Measurements from ENCODE around the gene RANBP17.

Gene RANBP17

DNA sequence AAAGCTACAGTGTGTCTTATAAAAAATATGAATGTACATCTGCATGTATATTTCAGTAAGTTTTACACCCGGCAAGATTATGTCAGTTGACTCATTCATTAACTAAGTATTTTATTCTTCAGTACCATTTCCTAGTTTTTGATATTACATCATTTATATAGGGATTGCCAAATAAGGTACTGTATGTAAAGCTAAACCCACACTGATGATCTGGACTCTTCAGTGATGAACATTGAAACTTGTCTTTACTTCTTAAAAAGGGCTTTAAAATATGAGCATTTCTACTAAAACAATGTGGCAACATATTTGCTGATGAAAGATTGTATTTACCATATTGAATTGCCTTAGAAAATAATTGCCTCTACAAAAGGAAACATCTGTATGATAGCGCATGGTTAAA lies 295.5 kb downstream of the RANBP17 start:
- H3K9ac ChIP-seq (ENCODE audit: low read length), result no peak overlapping the region
- H4K20me1 ChIP-seq (ENCODE audit: insufficient read depth, low read length), result no peaks in the 10 kb centered on the region
- no peaks in the 10 kb centered on the region for H3K79me2 ChIP-seq (ENCODE audit: low read length)
- no peak overlapping the region for H3K4me3 ChIP-seq (ENCODE audit: low read length)
- TF ChIP-seq EZH2phosphoT487 (IDR thresholded peaks at IDR 0.05; ENCODE audit: low read depth), result no peak
- TF ChIP-seq, protein P1, sequence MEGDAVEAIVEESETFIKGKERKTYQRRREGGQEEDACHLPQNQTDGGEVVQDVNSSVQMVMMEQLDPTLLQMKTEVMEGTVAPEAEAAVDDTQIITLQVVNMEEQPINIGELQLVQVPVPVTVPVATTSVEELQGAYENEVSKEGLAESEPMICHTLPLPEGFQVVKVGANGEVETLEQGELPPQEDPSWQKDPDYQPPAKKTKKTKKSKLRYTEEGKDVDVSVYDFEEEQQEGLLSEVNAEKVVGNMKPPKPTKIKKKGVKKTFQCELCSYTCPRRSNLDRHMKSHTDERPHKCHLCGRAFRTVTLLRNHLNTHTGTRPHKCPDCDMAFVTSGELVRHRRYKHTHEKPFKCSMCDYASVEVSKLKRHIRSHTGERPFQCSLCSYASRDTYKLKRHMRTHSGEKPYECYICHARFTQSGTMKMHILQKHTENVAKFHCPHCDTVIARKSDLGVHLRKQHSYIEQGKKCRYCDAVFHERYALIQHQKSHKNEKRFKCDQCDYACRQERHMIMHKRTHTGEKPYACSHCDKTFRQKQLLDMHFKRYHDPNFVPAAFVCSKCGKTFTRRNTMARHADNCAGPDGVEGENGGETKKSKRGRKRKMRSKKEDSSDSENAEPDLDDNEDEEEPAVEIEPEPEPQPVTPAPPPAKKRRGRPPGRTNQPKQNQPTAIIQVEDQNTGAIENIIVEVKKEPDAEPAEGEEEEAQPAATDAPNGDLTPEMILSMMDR (IDR thresholded peaks at IDR 0.05; ENCODE audit: low read depth, low read length), result no peak
- no peaks in the 10 kb centered on the region for H3K4me1 ChIP-seq (ENCODE audit: low read length)
- H3K4me2 ChIP-seq (ENCODE audit: low read length), result no peak overlapping the region
- no peak overlapping the region for H3K27ac ChIP-seq (ENCODE audit: low read length)
- H3K27me3 ChIP-seq (ENCODE audit: low read depth, low read length), result peaks cover 7% of the 10 kb centered on the region; the same call in 1 of the 2 replicates
- no peaks in the 10 kb centered on the region for H3K36me3 ChIP-seq (replicated peaks; ENCODE audit: low read depth, low read length)
- H3K9me3 ChIP-seq (ENCODE audit: insufficient read depth, low read length), result no peaks in the 10 kb centered on the region
- no peak overlapping the region for H2AFZ ChIP-seq (ENCODE audit: low read depth, low read length)

DNA sequence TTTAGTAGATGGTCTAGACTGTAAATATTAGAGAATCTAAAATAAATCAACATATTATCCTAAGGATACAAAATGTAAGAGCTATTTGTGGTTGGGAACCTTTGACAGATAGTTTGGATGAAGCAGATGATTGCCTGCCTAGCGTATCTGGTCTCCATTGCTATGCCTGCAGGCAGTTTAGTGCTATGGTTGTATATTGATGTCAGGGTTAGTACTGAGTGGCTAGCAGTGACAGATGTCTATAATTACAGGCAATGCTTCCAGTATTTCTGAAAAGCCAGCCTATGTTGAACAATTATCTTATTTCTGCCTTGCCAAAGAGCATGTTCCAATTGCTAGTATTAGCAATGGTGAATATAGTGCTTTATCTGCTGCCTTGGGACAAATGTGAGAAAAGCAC lies 296.0 kb downstream of the RANBP17 start:
- no peak overlapping the region for H3K4me3 ChIP-seq (ENCODE audit: low read length)
- no peaks in the 10 kb centered on the region for H3K79me2 ChIP-seq (ENCODE audit: low read length)
- peaks cover 7% of the 10 kb centered on the region; the same call in 1 of the 2 replicates for H3K27me3 ChIP-seq (ENCODE audit: low read depth, low read length)
- H3K36me3 ChIP-seq (replicated peaks; ENCODE audit: low read depth, low read length), result no peaks in the 10 kb centered on the region
- H2AFZ ChIP-seq (ENCODE audit: low read depth, low read length), result no peak overlapping the region
- H3K9me3 ChIP-seq (ENCODE audit: insufficient read depth, low read length), result no peaks in the 10 kb centered on the region
- no peak overlapping the region for H3K27ac ChIP-seq (ENCODE audit: low read length)
- no peak for TF ChIP-seq EZH2phosphoT487 (IDR thresholded peaks at IDR 0.05; ENCODE audit: low read depth)
- TF ChIP-seq, protein P1 (IDR thresholded peaks at IDR 0.05; ENCODE audit: low read depth, low read length), result no peak
- no peaks in the 10 kb centered on the region for H4K20me1 ChIP-seq (ENCODE audit: insufficient read depth, low read length)
- H3K4me1 ChIP-seq (ENCODE audit: low read length), result no peaks in the 10 kb centered on the region
- no peak overlapping the region for H3K4me2 ChIP-seq (ENCODE audit: low read length)
- no peak overlapping the region for H3K9ac ChIP-seq (ENCODE audit: low read length)

DNA sequence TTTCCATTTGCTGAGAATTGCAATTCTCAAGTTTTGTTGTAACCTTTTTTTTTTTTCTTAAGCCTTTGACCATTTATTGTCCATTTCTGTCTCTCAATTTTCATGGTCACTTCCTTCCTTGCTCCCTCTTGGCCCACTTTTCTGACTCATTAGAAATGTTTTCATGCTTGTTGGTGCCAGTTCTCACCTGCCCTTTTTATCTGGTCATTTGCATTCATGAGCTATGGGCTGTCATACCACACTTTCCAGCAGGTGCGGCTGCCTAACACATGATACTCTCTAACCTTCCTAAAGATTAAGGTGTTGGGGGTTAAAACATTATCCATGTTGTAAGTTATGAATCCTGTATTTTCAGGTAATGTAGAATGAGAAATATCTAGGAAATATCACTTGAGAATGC lies 296.8 kb downstream of the RANBP17 start:
- no peaks in the 10 kb centered on the region for H4K20me1 ChIP-seq (ENCODE audit: insufficient read depth, low read length)
- no peak overlapping the region for H3K4me2 ChIP-seq (ENCODE audit: low read length)
- H3K9ac ChIP-seq (ENCODE audit: low read length), result no peak overlapping the region
- TF ChIP-seq, protein P1 (IDR thresholded peaks at IDR 0.05; ENCODE audit: low read depth, low read length), result no peak
- no peak for TF ChIP-seq EZH2phosphoT487 (IDR thresholded peaks at IDR 0.05; ENCODE audit: low read depth)
- H3K27me3 ChIP-seq (ENCODE audit: low read depth, low read length), result peaks cover 7% of the 10 kb centered on the region; the same call in 1 of the 2 replicates
- H3K36me3 ChIP-seq (replicated peaks; ENCODE audit: low read depth, low read length), result no peaks in the 10 kb centered on the region
- no peaks in the 10 kb centered on the region for H3K79me2 ChIP-seq (ENCODE audit: low read length)
- H3K27ac ChIP-seq (ENCODE audit: low read length), result no peak overlapping the region
- H2AFZ ChIP-seq (ENCODE audit: low read depth, low read length), result no peak overlapping the region
- no peaks in the 10 kb centered on the region for H3K9me3 ChIP-seq (ENCODE audit: insufficient read depth, low read length)
- no peaks in the 10 kb centered on the region for H3K4me1 ChIP-seq (ENCODE audit: low read length)
- H3K4me3 ChIP-seq (ENCODE audit: low read length), result no peak overlapping the region

DNA sequence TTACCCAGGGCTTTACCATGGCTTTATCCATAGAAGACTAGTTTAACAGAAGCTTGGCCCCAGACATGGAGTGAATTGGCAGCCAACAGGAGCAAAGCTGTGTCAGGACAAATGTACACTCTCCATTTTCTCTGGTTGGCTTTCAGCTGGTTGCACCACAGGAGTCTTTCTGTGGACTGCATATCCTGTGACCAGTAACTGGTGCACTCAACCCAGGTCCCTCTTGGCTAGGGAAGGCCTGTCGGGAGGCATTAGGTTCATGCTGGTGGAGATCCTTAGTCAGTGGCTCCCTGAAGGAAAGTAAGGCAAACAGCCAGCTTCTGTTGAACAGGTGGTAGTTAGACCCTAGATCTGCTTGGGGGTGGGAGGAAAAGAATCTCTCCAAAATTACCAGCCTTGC lies 300.3 kb downstream of the RANBP17 start:
- Histone ChIP-seq H3K27ac (ENCODE audit: low read length) (no peak overlapping the region), H3K36me3 (replicated peaks; ENCODE audit: low read depth, low read length) (no peaks in the 10 kb centered on the region), H3K79me2 (ENCODE audit: low read length) (no peaks in the 10 kb centered on the region), H3K27me3 (ENCODE audit: low read depth, low read length) (peaks cover 12% of the 10 kb centered on the region; the same call in 1 of the 2 replicates), H3K4me1 (ENCODE audit: low read length) (no peaks in the 10 kb centered on the region), H4K20me1 (ENCODE audit: insufficient read depth, low read length) (no peaks in the 10 kb centered on the region), H3K4me3 (ENCODE audit: low read length) (no peak overlapping the region), H2AFZ (ENCODE audit: low read depth, low read length) (no peak overlapping the region), H3K9me3 (ENCODE audit: insufficient read depth, low read length) (no peaks in the 10 kb centered on the region), H3K9ac (ENCODE audit: low read length) (no peak overlapping the region), H3K4me2 (ENCODE audit: low read length) (no peak overlapping the region)
- no peak for TF ChIP-seq EZH2phosphoT487 (IDR thresholded peaks at IDR 0.05; ENCODE audit: low read depth)
- TF ChIP-seq, protein P1 (IDR thresholded peaks at IDR 0.05; ENCODE audit: low read depth, low read length), result no peak

Data from OCI-LY3 (cell line).